Vagina (tissue), 2 donors: ENCODE results near the gene ZBTB42.

Source experiments
- POLR2A ChIP-seq, 2 donors: fragments of 450-650 bp; IDR thresholded peaks; one replicate each; pipeline ENCODE4 v1.6.1; 2017; ENCODE audit warnings: antibody characterized with exemption in 2 of 2, mild to moderate bottlenecking in 2 of 2, moderate library complexity in 2 of 2
- POLR2AphosphoS5 ChIP-seq, 2 donors: sonication (generic); formaldehyde crosslinking; IDR thresholded peaks; one replicate each; pipeline ENCODE4 v1.9.0; 2017; ENCODE audit warnings: antibody characterized with exemption in 2 of 2, mild to moderate bottlenecking in 2 of 2, low read depth in 1 of 2; ENCODE audit not compliant: insufficient read depth in 1 of 2
- TF ChIP-seq, protein P1 (sequence below), 3 experiments: fragments of 450-650 bp in 2 of 3; fragments of 200-600 bp in 1 of 3; sonication (generic) in 1 of 3; IDR thresholded peaks; one replicate each; pipeline ENCODE4 v1.5.1; 2017 to 2019; ENCODE audit warnings: antibody characterized with exemption in 3 of 3, mild to moderate bottlenecking in 2 of 3, moderate library complexity in 2 of 3

DNA sequence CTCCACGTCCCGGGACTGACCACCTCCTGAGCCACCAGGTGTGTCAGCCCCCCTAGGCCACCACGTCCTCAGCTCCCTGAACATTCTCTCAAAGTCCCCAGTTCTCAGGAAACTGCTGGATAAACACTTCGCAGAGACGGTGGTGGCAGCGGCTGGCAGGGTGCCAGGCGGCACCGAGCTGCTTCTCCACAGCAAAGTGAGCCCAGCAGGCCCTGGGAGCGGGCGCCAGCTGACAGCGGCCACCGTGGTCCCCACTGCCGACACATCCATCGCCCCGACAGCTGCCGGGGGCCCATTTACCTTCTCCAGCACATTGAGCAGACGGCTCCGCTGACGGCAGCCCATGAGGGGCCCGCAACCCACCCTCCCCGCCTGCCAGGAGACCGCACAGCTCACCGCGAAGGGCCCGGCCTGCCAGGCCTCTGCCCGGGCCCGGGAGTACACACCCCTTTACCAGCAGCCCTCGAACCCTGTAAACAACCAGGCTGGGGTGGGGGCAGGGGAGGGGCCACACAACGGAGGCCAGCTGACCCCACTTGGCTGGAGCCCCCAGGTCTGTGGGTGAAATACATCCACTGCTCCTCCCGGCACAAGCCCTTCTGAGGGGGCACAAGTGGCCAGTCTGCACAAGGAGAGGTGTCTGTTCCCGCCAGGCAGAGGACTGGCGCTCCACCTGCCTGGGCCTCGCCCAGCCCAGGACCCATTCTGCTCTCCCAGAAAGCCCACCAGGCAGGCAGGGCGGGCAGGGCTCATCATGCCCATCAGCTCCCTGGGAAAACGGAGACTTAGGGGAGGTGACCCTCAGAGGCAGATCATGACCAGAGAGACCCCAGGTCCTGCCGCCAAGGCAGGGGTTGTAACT lies 15.8 kb upstream of the ZBTB42 start:
- TF ChIP-seq, protein P1, sequence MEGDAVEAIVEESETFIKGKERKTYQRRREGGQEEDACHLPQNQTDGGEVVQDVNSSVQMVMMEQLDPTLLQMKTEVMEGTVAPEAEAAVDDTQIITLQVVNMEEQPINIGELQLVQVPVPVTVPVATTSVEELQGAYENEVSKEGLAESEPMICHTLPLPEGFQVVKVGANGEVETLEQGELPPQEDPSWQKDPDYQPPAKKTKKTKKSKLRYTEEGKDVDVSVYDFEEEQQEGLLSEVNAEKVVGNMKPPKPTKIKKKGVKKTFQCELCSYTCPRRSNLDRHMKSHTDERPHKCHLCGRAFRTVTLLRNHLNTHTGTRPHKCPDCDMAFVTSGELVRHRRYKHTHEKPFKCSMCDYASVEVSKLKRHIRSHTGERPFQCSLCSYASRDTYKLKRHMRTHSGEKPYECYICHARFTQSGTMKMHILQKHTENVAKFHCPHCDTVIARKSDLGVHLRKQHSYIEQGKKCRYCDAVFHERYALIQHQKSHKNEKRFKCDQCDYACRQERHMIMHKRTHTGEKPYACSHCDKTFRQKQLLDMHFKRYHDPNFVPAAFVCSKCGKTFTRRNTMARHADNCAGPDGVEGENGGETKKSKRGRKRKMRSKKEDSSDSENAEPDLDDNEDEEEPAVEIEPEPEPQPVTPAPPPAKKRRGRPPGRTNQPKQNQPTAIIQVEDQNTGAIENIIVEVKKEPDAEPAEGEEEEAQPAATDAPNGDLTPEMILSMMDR (IDR thresholded peaks at IDR 0.05): no peak
- no peak for TF ChIP-seq POLR2A (IDR thresholded peaks at IDR 0.05)
- TF ChIP-seq POLR2AphosphoS5 (IDR thresholded peaks at IDR 0.05; ENCODE audit: insufficient read depth in 1 of 2, low read depth in 1 of 2): no peak
